HepG2 (cell line): ENCODE measurements around the gene ZNF235. TPM values are rescaled to one million over a fixed set of nuclear protein-coding genes. Genes with fewer than 3 reads are reported as not detected.

ENCODE experiments used
- ARHGAP35 ChIP-seq: sonication (generic); formaldehyde crosslinking; IDR thresholded peaks from 2 replicates; pipeline ENCODE4 v1.9.0; 2022; ENCODE audit warnings: mild to moderate bottlenecking, inconsistent platforms, moderate library complexity, missing genetic modification reagents, borderline replicate concordance
- FLYWCH1 ChIP-seq: sonication (generic); formaldehyde crosslinking; IDR thresholded peaks from 2 replicates; pipeline ENCODE4 v1.8.1; 2023; ENCODE audit warnings: mild to moderate bottlenecking, missing genetic modification reagents
- GATA4 ChIP-seq: sonication (generic); IDR thresholded peaks from 2 replicates; pipeline ENCODE4 v1.6.1; 2016; ENCODE audit warnings: antibody characterized with exemption, low read depth, borderline replicate concordance
- KDM1A ChIP-seq: IDR thresholded peaks from 2 replicates; pipeline ENCODE4 v1.6.1; 2016; ENCODE audit warnings: missing compliant biosample characterization
- NKX3-1 ChIP-seq: sonication (generic); formaldehyde crosslinking; IDR thresholded peaks from 2 replicates; pipeline ENCODE4 v1.5.0; 2020; ENCODE audit warnings: missing genetic modification reagents
- PITX1 ChIP-seq: sonication (generic); formaldehyde crosslinking; IDR thresholded peaks from 2 replicates; pipeline ENCODE4 v1.5.1; 2020; ENCODE audit warnings: mild to moderate bottlenecking, missing genetic modification reagents
- REPIN1 ChIP-seq: sonication (generic); formaldehyde crosslinking; IDR thresholded peaks from 2 replicates; pipeline ENCODE4 v1.8.0; 2022; ENCODE audit warnings: missing genetic modification reagents, low read depth, mild to moderate bottlenecking, borderline replicate concordance
- REXO4 ChIP-seq: sonication (generic); formaldehyde crosslinking; IDR thresholded peaks from 2 replicates; pipeline ENCODE4 v1.8.0; 2022; ENCODE audit warnings: missing genetic modification reagents, mild to moderate bottlenecking, borderline replicate concordance
- SP4 ChIP-seq: sonication (generic); formaldehyde crosslinking; IDR thresholded peaks from 2 replicates; pipeline ENCODE4 v1.8.1; 2023; ENCODE audit warnings: mild to moderate bottlenecking, missing genetic modification reagents
- ZNF143 ChIP-seq: sonication (generic); formaldehyde crosslinking; IDR thresholded peaks from 2 replicates; pipeline ENCODE4 v1.4.0; 2020; ENCODE audit warnings: missing genetic modification reagents
- ZNF484 ChIP-seq: sonication (generic); formaldehyde crosslinking; IDR thresholded peaks from 2 replicates; pipeline ENCODE4 v1.5.1; 2020; ENCODE audit warnings: mild to moderate bottlenecking, low read depth, missing genetic modification reagents, borderline replicate concordance
- ZNF546 ChIP-seq: sonication (generic); formaldehyde crosslinking; conservative IDR thresholded peaks from 2 replicates; pipeline ENCODE4 v1.8.1; 2023; ENCODE audit warnings: mild to moderate bottlenecking, missing genetic modification reagents
- ZNF660 ChIP-seq: sonication (generic); formaldehyde crosslinking; IDR thresholded peaks from 2 replicates; pipeline ENCODE4 v1.5.1; 2020; ENCODE audit warnings: mild to moderate bottlenecking, low read depth, missing genetic modification reagents, borderline replicate concordance
- ZNF766 ChIP-seq: sonication (generic); formaldehyde crosslinking; IDR thresholded peaks from 2 replicates; pipeline ENCODE4 v1.5.0; 2020; ENCODE audit warnings: missing genetic modification reagents, borderline replicate concordance
- polyA plus RNA-seq, 8 experiments: library from polyadenylated mRNA; depleted of rRNA in 3 of 8; stranded (reverse) in 7 of 8; unstranded in 1 of 8; fragments of >200 nt; fragmentation: Illumina TruSeq in 4 of 8; extraction: Trizol in 4 of 8; gene quantifications; 2 replicates each; pipeline versions ENCODE4 v1.2.1 to v1.2.3, GENCODE V29; 2011 to 2016; ENCODE audit warnings: low read depth in 4 of 8, missing spikeins in 1 of 8, mixed read lengths in 1 of 8; ENCODE audit not compliant: insufficient read depth in 1 of 8
- total RNA-seq, 5 experiments: library from RNA; depleted of rRNA; stranded (reverse); fragments of >200 nt; fragmentation: Illumina TruSeq; extraction: Trizol; gene quantifications; 2 replicates each; pipeline ENCODE4 v1.2.3, GENCODE V29; 2016; ENCODE audit warnings: low read depth in 1 of 5
- TF ChIP-seq, protein P1 (sequence below): sonication (generic); formaldehyde crosslinking; conservative IDR thresholded peaks from 2 replicates; pipeline ENCODE4 v1.4.0; 2020; ENCODE audit warnings: missing genetic modification reagents
- TF ChIP-seq, protein P2 (sequence below): sonication (generic); IDR thresholded peaks from 2 replicates; pipeline ENCODE4 v1.6.1; 2016; ENCODE audit warnings: low read depth, borderline replicate concordance
- TF ChIP-seq, protein P3 (sequence below): sonication (generic); formaldehyde crosslinking; IDR thresholded peaks from 2 replicates; pipeline ENCODE4 v1.5.1; 2020; ENCODE audit warnings: missing genetic modification reagents, mild to moderate bottlenecking, borderline replicate concordance
- TF ChIP-seq, protein P4 (sequence below): sonication (generic); formaldehyde crosslinking; IDR thresholded peaks from 2 replicates; pipeline ENCODE4 v1.4.0; 2020; ENCODE audit warnings: missing genetic modification reagents
- TF ChIP-seq, protein P5 (sequence below): sonication (generic); formaldehyde crosslinking; conservative IDR thresholded peaks from 2 replicates; pipeline ENCODE4 v1.8.0; 2022; ENCODE audit warnings: low read depth, missing genetic modification reagents
- TF ChIP-seq, protein P6 (sequence below): sonication (generic); formaldehyde crosslinking; conservative IDR thresholded peaks from 2 replicates; pipeline ENCODE4 v1.4.0; 2020; ENCODE audit warnings: missing genetic modification reagents

Gene ZNF235
- total and polyA plus RNA-seq, 2 of the 13 experiments (the other 11 are each of a cell fraction or from before 2014, with no cell fraction given) = 4.8 to 5.5 TPM

DNA sequence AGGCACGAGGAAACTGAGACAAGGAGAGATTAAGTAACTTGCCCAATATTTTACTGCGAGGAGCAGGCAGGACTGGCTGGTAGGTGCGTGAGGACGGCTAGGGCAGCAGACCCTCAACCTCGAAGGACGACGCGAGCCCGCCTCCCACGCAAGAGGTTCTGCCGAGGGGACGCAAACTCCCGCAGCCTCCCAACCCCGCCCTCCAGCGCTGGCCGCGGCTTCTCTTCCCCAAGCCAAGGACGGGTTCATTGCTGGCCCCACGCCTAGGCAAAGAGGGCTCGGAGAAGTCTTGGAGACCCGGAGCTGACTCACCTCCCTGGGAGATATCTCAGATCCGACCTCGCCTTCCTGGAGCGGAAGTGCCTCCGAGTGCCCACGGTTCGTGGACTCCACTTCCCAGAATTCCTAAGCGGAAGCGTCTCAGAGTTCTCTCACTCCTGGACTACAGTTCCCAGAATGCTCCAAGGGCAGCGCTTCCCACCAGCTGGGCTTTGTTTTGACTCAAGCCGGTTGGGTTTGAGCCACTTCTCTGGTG is at the start of gene ZNF235 (continued):
- TF ChIP-seq ZNF484 (CRISPR knock-in tag) (no peak), SP4 (CRISPR knock-in tag) (peak; percentile 58; the same call in 1 of the 2 replicates), ZNF766 (CRISPR knock-in tag) (peak; percentile 72; the same call in 1 of the 2 replicates), REPIN1 (CRISPR knock-in tag) (no peak), ZNF660 (no peak), ZNF546 (no peak), NKX3-1 (0 out of 2 replicates have a peak, but pooled peaks have one; percentile 36), FLYWCH1 (CRISPR knock-in tag) (no peak), REXO4 (CRISPR knock-in tag) (no peak), GATA4 (no peak), ZNF143 (CRISPR knock-in tag) (peak; percentile 99), PITX1 (CRISPR knock-in tag) (peak; percentile 40; the same call in 1 of the 2 replicates), ARHGAP35 (0 out of 2 replicates have a peak, but pooled peaks have one; percentile 29), KDM1A (no peak)
- TF ChIP-seq, protein P1, sequence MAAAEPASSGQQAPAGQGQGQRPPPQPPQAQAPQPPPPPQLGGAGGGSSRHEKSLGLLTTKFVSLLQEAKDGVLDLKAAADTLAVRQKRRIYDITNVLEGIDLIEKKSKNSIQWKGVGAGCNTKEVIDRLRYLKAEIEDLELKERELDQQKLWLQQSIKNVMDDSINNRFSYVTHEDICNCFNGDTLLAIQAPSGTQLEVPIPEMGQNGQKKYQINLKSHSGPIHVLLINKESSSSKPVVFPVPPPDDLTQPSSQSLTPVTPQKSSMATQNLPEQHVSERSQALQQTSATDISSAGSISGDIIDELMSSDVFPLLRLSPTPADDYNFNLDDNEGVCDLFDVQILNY (CRISPR knock-in tag) = no peak
- TF ChIP-seq, protein P2, sequence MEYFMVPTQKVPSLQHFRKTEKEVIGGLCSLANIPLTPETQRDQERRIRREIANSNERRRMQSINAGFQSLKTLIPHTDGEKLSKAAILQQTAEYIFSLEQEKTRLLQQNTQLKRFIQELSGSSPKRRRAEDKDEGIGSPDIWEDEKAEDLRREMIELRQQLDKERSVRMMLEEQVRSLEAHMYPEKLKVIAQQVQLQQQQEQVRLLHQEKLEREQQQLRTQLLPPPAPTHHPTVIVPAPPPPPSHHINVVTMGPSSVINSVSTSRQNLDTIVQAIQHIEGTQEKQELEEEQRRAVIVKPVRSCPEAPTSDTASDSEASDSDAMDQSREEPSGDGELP = peak; percentile 96
- TF ChIP-seq, protein P3, sequence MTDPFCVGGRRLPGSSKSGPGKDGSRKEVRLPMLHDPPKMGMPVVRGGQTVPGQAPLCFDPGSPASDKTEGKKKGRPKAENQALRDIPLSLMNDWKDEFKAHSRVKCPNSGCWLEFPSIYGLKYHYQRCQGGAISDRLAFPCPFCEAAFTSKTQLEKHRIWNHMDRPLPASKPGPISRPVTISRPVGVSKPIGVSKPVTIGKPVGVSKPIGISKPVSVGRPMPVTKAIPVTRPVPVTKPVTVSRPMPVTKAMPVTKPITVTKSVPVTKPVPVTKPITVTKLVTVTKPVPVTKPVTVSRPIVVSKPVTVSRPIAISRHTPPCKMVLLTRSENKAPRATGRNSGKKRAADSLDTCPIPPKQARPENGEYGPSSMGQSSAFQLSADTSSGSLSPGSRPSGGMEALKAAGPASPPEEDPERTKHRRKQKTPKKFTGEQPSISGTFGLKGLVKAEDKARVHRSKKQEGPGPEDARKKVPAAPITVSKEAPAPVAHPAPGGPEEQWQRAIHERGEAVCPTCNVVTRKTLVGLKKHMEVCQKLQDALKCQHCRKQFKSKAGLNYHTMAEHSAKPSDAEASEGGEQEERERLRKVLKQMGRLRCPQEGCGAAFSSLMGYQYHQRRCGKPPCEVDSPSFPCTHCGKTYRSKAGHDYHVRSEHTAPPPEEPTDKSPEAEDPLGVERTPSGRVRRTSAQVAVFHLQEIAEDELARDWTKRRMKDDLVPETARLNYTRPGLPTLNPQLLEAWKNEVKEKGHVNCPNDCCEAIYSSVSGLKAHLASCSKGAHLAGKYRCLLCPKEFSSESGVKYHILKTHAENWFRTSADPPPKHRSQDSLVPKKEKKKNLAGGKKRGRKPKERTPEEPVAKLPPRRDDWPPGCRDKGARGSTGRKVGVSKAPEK (CRISPR knock-in tag) = no peak
- TF ChIP-seq, protein P4, sequence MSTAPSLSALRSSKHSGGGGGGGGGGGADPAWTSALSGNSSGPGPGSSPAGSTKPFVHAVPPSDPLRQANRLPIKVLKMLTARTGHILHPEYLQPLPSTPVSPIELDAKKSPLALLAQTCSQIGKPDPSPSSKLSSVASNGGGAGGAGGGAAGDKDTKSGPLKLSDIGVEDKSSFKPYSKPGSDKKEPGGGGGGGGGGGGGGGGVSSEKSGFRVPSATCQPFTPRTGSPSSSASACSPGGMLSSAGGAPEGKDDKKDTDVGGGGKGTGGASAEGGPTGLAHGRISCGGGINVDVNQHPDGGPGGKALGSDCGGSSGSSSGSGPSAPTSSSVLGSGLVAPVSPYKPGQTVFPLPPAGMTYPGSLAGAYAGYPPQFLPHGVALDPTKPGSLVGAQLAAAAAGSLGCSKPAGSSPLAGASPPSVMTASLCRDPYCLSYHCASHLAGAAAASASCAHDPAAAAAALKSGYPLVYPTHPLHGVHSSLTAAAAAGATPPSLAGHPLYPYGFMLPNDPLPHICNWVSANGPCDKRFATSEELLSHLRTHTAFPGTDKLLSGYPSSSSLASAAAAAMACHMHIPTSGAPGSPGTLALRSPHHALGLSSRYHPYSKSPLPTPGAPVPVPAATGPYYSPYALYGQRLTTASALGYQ = no peak
- TF ChIP-seq, protein P5, sequence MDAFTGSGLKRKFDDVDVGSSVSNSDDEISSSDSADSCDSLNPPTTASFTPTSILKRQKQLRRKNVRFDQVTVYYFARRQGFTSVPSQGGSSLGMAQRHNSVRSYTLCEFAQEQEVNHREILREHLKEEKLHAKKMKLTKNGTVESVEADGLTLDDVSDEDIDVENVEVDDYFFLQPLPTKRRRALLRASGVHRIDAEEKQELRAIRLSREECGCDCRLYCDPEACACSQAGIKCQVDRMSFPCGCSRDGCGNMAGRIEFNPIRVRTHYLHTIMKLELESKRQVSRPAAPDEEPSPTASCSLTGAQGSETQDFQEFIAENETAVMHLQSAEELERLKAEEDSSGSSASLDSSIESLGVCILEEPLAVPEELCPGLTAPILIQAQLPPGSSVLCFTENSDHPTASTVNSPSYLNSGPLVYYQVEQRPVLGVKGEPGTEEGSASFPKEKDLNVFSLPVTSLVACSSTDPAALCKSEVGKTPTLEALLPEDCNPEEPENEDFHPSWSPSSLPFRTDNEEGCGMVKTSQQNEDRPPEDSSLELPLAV (CRISPR knock-in tag) = no peak
- TF ChIP-seq, protein P6, sequence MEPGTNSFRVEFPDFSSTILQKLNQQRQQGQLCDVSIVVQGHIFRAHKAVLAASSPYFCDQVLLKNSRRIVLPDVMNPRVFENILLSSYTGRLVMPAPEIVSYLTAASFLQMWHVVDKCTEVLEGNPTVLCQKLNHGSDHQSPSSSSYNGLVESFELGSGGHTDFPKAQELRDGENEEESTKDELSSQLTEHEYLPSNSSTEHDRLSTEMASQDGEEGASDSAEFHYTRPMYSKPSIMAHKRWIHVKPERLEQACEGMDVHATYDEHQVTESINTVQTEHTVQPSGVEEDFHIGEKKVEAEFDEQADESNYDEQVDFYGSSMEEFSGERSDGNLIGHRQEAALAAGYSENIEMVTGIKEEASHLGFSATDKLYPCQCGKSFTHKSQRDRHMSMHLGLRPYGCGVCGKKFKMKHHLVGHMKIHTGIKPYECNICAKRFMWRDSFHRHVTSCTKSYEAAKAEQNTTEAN = 0 out of 2 replicates have a peak, but pooled peaks have one; percentile 33
